ENCODE results near the gene CHCHD4.

DNA sequence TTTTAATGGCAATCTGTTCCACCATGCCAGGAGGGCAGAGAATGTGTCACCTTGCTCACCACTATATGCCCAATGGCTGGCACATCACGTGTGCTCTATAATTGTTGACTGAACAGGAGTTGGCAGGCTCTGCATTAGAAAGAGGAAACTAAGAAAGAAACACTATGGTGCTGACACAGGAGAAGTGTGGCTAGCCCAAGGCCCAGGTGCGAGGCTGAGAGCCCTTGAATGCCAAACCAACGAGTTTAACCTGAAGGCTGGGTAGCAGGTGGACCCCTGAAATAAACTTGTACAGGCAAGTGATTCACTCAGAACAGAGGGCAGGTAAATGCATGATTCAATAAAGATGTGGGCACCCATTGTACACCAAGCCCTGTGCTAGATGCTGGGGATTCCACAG, 2.4 kb downstream of the CHCHD4 start:
- TF ChIP-seq, protein P1, sequence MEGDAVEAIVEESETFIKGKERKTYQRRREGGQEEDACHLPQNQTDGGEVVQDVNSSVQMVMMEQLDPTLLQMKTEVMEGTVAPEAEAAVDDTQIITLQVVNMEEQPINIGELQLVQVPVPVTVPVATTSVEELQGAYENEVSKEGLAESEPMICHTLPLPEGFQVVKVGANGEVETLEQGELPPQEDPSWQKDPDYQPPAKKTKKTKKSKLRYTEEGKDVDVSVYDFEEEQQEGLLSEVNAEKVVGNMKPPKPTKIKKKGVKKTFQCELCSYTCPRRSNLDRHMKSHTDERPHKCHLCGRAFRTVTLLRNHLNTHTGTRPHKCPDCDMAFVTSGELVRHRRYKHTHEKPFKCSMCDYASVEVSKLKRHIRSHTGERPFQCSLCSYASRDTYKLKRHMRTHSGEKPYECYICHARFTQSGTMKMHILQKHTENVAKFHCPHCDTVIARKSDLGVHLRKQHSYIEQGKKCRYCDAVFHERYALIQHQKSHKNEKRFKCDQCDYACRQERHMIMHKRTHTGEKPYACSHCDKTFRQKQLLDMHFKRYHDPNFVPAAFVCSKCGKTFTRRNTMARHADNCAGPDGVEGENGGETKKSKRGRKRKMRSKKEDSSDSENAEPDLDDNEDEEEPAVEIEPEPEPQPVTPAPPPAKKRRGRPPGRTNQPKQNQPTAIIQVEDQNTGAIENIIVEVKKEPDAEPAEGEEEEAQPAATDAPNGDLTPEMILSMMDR (IDR thresholded peaks at IDR 0.05), result no peak
- no peak for TF ChIP-seq POLR2A (IDR thresholded peaks at IDR 0.05; ENCODE audit: low read depth)
